ENCODE measurements around the gene SLC30A3.
"Not testable (repeated sequence)": the region's sequence is repeated elsewhere in the genome, so short reads cannot be mapped to it uniquely, and the experiment has no call there.

Gene SLC30A3

DNA sequence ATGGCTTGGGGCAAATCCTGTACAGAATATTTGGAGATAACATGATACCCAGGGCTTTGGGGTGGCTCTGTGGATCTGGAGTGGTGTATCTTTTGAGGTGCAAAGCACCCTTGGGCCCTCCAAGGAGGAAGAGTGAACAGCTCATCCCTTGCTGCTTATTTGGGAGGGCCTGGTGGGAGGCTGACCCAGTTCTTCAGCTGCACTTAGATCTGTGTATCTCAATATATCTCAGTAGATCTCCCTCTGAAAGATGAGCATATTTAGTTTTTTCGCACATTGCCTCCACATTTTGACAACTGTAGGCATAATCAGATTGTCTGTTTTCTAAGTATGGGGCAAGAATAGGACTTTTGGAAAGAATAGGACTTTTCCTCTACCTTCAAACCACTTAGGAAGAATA, 22.1 kb upstream of the SLC30A3 start:
- no peak for DNase-seq

- DNase-seq, result no peak
Observed at GRCh38 chr2:27282892-27283291, 20.0 kb upstream of the SLC30A3 start.

GRCh38 chr2:27281855-27282559, 19.2 kb upstream of the SLC30A3 start, which contains the start of gene TRIM54:
Gene TRIM54 (plus strand): TSS chr2:27282429. CDS start chr2:27282732, 303 bp downstream.
- DNase-seq, result no peak

DNA sequence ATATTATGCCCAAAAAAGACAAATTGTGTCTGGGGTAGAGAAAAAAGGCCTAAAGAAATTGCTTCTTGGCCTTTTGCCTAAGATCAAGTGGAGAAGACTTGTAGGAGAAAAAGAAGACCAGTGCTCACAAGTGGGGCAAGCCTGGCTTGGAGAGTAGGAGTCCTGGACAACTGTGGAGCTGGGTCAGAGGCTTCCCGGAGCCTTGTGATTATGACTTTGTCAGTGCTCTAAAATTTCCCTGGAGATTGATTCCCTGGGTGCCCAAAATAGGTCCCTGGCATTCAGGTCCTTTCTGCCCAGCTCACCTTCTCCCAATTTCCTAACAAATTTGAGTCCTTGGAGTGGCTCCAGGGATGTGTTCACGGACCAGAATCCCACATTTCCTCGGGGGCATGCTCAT, 18.6 kb upstream of the SLC30A3 start:
- DNase-seq, result no peak

DNA sequence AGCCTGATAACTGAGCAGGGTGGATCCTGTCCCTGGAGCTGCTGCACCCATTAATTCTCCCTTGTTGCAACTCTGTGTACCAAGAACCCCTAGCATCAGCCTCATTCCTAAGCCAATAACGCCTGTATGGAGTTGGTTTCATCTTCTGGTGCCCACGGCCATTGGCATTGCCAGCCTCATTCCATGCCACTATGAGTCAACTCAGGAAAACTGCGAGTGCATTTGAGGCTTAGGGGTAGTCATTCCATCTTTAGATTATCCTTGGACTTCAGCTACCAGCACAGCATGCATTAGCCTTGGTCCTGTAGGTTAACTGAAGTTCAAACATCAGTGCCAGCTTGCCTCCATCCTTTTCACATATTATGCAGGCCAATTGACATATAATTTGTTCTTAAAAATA, 18.0 kb upstream of the SLC30A3 start:
- no peak for DNase-seq

- DNase-seq, result no peak
Observed at GRCh38 chr2:27278010-27278409, 15.2 kb upstream of the SLC30A3 start.

- no peak for DNase-seq
Observed at GRCh38 chr2:27275211-27276150, 12.6 kb upstream of the SLC30A3 start, which contains the start of gene DNAJC5G. Gene DNAJC5G (plus strand): TSS chr2:27275433. CDS start chr2:27276729, 1,296 bp downstream.

DNA sequence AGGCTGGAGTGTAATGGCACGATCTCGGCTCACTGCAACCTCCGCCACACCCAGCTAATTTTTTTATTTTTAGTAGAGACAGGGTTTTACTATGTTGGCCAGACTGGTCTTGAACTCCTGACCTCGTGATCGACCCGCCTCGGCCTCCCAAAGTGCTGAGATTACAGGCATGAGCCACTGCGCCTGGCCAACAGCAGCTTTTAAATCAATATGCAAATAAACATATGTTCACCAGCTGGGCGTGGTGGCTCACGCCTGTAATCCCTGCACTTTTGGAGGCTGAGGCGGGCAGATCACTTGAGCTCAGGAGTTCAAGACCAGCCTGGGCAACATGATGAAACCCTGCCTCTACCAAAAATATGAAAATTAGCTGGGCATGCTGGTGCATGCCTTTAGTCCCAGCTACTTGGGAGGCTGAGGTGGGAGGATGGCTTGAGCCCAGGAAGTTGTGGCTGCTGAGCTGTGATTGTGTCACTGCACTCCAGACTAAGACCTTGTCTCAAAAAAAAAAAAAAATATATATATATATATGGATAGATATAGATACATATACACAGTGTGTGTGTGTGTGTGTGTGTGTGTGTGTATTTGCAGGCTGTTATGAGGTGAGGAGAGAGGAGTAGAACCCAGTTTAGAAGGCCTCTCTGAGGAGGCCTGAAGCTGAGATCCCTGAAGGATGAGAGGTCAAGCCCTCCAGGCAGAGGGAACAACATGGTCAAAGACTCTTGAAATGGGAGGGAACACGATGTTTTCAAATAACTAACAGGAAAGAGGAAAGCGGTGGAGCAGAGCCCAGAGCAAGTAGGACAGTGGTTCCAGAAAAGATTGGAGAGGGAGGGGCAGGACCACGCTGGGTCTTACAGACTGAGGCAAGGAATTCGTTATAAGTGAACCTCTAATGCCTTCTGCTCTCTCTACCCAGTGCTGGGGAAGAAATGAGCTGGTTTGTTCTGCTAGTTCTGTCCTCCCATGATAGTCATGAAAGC, 10.0 kb upstream of the SLC30A3 start:
- not testable (repeated sequence) for DNase-seq

DNA sequence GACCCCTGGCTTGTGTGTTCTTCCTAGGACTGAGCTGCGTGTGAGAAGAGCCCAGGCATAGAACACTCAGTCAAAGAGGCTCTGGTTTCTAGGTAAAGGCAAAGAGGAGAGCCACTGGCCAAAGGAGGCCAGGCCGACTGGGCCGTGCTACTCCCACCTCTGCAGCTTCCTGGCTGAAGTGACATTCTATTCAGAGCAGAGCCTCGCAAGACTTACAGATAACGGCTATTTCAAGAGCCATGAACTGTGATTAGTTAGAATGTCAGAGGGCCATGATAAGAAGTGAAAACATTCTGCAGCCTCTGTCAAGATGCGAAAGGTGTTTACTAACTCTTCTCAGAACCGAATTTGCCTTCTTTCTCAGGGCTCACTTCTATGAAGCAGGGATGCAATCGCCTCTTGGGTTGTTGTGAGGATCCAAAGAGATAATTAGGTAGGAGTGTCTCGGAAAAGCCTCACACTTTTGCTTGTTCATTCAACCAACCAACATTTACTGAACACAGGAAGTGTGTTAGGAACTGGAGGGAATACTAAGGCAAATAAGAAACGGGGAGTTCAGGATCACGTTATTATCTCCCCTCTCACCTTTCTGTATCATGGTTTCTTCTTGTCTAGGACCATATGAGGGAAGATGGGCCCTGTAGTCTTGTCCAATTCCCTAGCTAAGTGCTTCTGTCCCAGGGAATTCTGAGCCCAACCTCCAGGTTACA, 8.9 kb upstream of the SLC30A3 start:
- no peak for DNase-seq

- DNase-seq, result no peak
Observed at GRCh38 chr2:27270670-27271069, 7.8 kb upstream of the SLC30A3 start.

- no peak for DNase-seq
Observed at GRCh38 chr2:27270131-27270530, 7.3 kb upstream of the SLC30A3 start.

GRCh38 chr2:27268296-27268695, 5.4 kb upstream of the SLC30A3 start:
- DNase-seq, result not testable (repeated sequence)

- DNase-seq, result no peak
Observed at GRCh38 chr2:27265536-27265870, 2.7 kb upstream of the SLC30A3 start.

- DNase-seq, result peak; percentile 62
Observed at GRCh38 chr2:27264753-27265535, 2.1 kb upstream of the SLC30A3 start.

- DNase-seq, result no peak
Observed at GRCh38 chr2:27264253-27264752, 1.5 kb upstream of the SLC30A3 start.

GRCh38 chr2:27263287-27264252, 723 bp upstream of the SLC30A3 start:
- peak; percentile 32 for DNase-seq

GRCh38 chr2:27261926-27262298, 935 bp downstream of the SLC30A3 start:
- no peak for DNase-seq

DNA sequence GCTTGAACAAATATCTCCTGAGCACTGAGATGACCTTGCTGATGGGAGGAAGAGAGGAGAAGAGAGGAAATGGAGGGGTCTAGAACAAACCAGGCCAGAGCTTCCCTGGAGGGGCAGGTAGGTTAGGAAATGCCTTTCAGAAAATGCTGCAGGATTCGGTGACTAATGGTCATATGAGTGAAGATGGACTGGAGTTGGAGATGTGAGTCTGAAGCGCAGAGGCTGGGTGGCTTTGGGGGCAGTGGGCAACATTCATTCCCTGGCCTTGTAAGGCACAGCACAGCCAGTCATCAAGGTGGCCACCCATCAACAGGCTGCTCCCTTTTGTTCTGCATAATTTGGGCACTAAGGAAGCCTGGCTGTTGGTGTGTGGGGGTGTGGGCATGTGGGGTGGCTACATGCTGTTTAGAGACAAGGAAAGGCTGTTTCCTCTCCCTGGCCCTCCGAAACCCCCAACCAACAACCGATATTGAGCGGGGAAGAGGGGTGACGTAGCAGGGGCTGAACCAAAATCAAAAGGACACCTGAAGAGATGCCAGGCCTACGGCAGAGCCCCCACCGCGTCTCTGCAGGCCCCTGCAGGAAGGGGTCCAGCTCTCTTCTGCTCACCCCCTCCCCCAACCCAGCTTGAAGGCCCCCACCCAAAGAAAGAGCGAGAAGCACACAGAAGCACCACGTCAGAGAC, 1.5 kb downstream of the SLC30A3 start:
- no peak for DNase-seq

DNA sequence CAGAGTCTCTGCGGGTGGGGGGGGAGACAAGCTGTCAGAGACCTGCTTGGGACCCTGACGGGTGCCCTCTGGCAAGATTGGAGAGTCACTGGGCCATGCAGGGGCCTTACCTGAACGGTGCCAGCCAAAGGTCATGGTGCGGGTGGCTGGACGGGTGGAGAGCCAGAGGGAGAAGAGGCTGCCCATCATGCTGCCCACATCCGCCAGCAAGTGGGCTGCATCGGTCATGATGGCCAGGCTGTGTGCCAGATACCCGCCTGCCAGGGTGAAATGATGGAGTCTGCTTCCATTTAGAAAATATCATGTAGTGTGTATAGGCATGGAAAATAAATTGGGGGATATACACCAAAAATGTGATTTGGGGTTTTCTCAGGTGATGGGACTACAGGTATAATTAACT, 4.8 kb downstream of the SLC30A3 start:
- DNase-seq, result no peak
